ENCODE measurements around the gene DEPDC1B. TPM values are rescaled to one million over a fixed set of nuclear protein-coding genes. Genes with fewer than 3 reads are reported as not detected.
"Not testable (repeated sequence)": the region's sequence is repeated elsewhere in the genome, so short reads cannot be mapped to it uniquely, and the experiment has no call there.

Gene DEPDC1B
- total and polyA plus RNA-seq, 4 experiments from 2014 or later: 0.14 to 0.70 (median 0.21) TPM

DNA sequence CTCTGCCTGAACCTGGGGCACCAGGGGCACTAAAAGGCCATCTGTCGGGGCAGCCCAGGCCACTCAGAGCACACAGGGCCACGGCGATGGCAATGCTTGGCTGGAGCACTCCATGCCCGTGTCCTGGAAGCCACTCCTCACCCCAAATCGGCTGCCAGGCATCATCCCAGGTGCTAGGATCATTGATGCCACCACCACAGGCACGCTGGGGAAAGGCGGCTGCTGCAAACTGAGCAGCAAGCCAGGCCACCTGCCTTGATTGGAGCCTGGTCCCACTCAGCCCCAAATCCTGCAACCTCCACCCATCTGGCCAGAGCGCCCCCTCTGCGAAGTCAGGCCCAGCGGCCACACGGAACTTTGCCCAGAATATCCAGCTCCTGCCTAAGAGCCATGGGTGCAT lies 67.8 kb downstream of the DEPDC1B start:
- Mint-ChIP-seq H3K36me3 (no peaks in the 10 kb centered on the region), H3K27ac (no peak overlapping the region), H3K9me3 (no peaks in the 10 kb centered on the region), H3K4me3 (no peak overlapping the region), H3K4me1 (no peaks in the 10 kb centered on the region), H3K27me3 (no peaks in the 10 kb centered on the region)
- H3K27ac ChIP-seq (ENCODE audit: low read depth, low read length): no peak overlapping the region
- H3K4me3 ChIP-seq (ENCODE audit: low read length in 2 of 2): no peak overlapping the region
- no peaks in the 10 kb centered on the region for H3K27me3 ChIP-seq (ENCODE audit: insufficient read depth, low read length)
- intact Hi-C loops (cut with micrococcal nuclease): no loop called here
- ChIA-PET POLR2A (ENCODE audit: partially characterized antibody) (no interaction called here), CTCF (ENCODE audit: partially characterized antibody) (no interaction called here)
- no peaks in the 10 kb centered on the region for H3K9me3 ChIP-seq (ENCODE audit: control insufficient read depth in 1 of 2, low read length in 2 of 2)
- H3K36me3 ChIP-seq (ENCODE audit: insufficient read depth, low read length): no peaks in the 10 kb centered on the region
- DNase-seq: no peak
- H3K4me1 ChIP-seq (ENCODE audit: insufficient read depth, low read length): no peaks in the 10 kb centered on the region

DNA sequence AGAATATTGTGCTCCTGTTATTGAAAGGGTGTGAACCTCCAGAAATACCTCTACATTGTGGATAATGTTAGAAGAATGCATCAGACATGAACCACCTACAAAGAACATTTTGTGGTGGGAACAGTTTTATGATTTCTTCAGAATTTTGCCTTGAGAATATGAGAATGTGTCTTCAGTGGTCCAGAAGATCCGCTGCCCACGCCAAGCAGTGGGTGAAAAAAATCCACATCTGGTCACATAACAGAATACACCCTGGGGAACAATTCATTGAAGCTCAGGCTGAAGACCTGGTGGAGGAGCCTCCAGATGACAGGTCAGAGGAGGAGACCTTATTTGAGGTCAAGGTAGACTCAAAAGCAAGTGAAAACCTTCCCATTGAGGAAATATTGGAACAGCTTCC lies 69.1 kb downstream of the DEPDC1B start:
- CTCF ChIA-PET (ENCODE audit: partially characterized antibody): no interaction called here
- intact Hi-C loops (cut with micrococcal nuclease): no loop called here
- Mint-ChIP-seq H3K9me3 (no peaks in the 10 kb centered on the region), H3K27ac (no peak overlapping the region), H3K4me3 (no peak overlapping the region), H3K27me3 (no peaks in the 10 kb centered on the region), H3K36me3 (no peaks in the 10 kb centered on the region), H3K4me1 (no peaks in the 10 kb centered on the region)
- no peaks in the 10 kb centered on the region for H3K9me3 ChIP-seq (ENCODE audit: control insufficient read depth in 1 of 2, low read length in 2 of 2)
- H3K27ac ChIP-seq (ENCODE audit: low read depth, low read length): no peak overlapping the region
- no peaks in the 10 kb centered on the region for H3K36me3 ChIP-seq (ENCODE audit: insufficient read depth, low read length)
- no peaks in the 10 kb centered on the region for H3K4me1 ChIP-seq (ENCODE audit: insufficient read depth, low read length)
- POLR2A ChIA-PET (ENCODE audit: partially characterized antibody): no interaction called here
- no peaks in the 10 kb centered on the region for H3K27me3 ChIP-seq (ENCODE audit: insufficient read depth, low read length)
- DNase-seq: no peak
- no peak overlapping the region for H3K4me3 ChIP-seq (ENCODE audit: low read length in 2 of 2)

DNA sequence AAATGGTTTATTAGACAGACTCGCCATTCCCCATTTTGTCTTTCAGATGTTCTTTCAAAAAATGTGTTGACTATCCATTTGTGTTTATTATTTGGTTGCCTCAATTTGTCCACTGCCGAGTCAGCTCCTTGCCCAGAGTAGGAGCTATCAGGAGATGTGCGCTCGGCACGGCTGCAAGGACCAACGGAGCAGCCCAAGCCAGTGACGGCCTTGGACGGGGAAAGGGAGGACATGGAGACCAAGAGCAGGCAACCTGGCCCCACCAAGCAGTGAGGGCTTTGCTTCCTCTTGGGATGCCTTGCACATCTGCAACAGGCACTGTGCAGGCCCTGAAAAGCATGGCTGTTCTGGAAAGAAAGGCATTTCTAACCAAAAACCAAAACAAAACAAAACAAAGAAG lies 69.8 kb downstream of the DEPDC1B start:
- no peak overlapping the region for H3K4me3 Mint-ChIP-seq
- H3K27me3 ChIP-seq (ENCODE audit: insufficient read depth, low read length): no peaks in the 10 kb centered on the region
- no peaks in the 10 kb centered on the region for H3K36me3 ChIP-seq (ENCODE audit: insufficient read depth, low read length)
- DNase-seq: no peak
- intact Hi-C loops (cut with micrococcal nuclease): no loop called here
- no peaks in the 10 kb centered on the region for H3K4me1 Mint-ChIP-seq
- H3K36me3 Mint-ChIP-seq: no peaks in the 10 kb centered on the region
- no peak overlapping the region for H3K27ac Mint-ChIP-seq
- H3K27me3 Mint-ChIP-seq: no peaks in the 10 kb centered on the region
- peaks cover 0 to 2% (median 0%) of the 10 kb centered on the region in 8 donors for H3K9me3 Mint-ChIP-seq
- H3K4me3 ChIP-seq (ENCODE audit: low read length in 2 of 2): no peak overlapping the region
- H3K4me1 ChIP-seq (ENCODE audit: insufficient read depth, low read length): no peaks in the 10 kb centered on the region
- no peak overlapping the region for H3K27ac ChIP-seq (ENCODE audit: low read depth, low read length)
- POLR2A ChIA-PET (ENCODE audit: partially characterized antibody): no interaction called here
- CTCF ChIA-PET (ENCODE audit: partially characterized antibody): no interaction called here
- no peaks in the 10 kb centered on the region for H3K9me3 ChIP-seq (ENCODE audit: control insufficient read depth in 1 of 2, low read length in 2 of 2)

DNA sequence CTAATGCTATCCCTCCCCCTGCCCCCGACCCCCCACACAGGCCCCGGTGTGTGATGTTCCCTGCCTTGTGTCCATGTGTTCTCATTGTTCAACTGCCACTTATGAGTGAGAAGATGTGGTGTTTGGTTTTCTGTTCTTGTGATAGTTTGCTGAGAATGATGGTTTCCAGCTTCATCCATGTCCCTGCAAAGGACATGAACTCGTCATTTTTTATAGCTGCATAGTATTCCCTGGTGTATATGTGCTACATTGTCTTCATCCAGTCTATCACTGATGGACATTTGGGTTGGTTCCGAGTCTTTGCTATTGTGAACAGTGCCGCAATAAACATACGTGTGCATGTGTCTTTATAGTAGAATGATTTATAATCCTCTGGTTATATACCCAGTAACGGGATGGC lies 75.1 kb downstream of the DEPDC1B start:
- H3K27me3 Mint-ChIP-seq; H3K4me3 Mint-ChIP-seq; H3K4me3 ChIP-seq (ENCODE audit: low read length in 2 of 2); H3K36me3 Mint-ChIP-seq; intact Hi-C loops (cut with micrococcal nuclease); H3K36me3 ChIP-seq (ENCODE audit: insufficient read depth, low read length); H3K9me3 Mint-ChIP-seq; H3K27me3 ChIP-seq (ENCODE audit: insufficient read depth, low read length); H3K27ac ChIP-seq (ENCODE audit: low read depth, low read length); CTCF ChIA-PET (ENCODE audit: partially characterized antibody); DNase-seq; H3K9me3 ChIP-seq (ENCODE audit: control insufficient read depth in 1 of 2, low read length in 2 of 2); POLR2A ChIA-PET (ENCODE audit: partially characterized antibody); H3K4me1 Mint-ChIP-seq; H3K4me1 ChIP-seq (ENCODE audit: insufficient read depth, low read length): not testable (repeated sequence)
- H3K27ac Mint-ChIP-seq: peak overlapping the region in 1 of 7 donors; percentile 20

DNA sequence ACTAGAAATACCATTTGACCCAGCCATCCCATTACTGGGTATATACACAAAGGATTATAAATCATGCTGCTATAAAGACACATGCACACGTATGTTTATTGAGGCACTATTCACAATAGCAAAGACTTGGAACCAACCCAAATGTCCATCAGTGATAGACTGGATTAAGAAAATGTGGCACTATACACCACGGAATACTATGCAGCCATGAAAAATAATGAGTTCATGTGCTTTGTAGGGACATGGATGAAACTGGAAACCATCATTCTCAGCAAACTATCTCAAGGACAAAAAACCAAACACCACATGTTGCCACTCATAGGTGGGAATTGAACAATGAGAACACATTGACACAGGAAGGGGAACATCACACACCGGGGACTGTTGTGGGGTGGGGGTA lies 79.2 kb downstream of the DEPDC1B start:
- DNase-seq; POLR2A ChIA-PET (ENCODE audit: partially characterized antibody); H3K27ac ChIP-seq (ENCODE audit: low read depth, low read length); H3K4me1 ChIP-seq (ENCODE audit: insufficient read depth, low read length); H3K9me3 ChIP-seq (ENCODE audit: control insufficient read depth in 1 of 2, low read length in 2 of 2); H3K36me3 ChIP-seq (ENCODE audit: insufficient read depth, low read length); intact Hi-C loops (cut with micrococcal nuclease); H3K4me3 Mint-ChIP-seq; H3K27me3 Mint-ChIP-seq; H3K4me1 Mint-ChIP-seq; H3K27me3 ChIP-seq (ENCODE audit: insufficient read depth, low read length); H3K36me3 Mint-ChIP-seq; H3K4me3 ChIP-seq (ENCODE audit: low read length in 2 of 2); H3K9me3 Mint-ChIP-seq; CTCF ChIA-PET (ENCODE audit: partially characterized antibody); H3K27ac Mint-ChIP-seq: not testable (repeated sequence)

DNA sequence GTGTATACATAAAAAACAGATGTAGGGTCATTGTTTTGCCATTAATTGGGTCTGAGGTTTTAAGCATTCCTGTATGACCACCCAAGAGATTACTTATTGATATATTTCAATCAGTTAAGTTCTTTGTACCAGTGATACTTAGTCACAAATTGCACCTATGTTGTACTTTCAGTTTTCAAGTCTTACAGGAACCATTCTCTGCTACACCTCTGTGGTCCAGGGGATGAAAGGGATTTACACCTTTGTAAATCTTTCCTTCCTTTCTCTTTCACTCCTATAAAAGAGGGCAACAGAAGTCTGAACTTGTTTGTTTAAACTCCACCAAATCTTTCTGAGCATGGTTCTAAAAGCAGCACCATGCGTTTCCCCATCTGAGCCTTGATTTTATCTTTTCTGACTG lies 86.1 kb downstream of the DEPDC1B start:
- Histone ChIP-seq H3K27me3 (ENCODE audit: insufficient read depth, low read length) (no peaks in the 10 kb centered on the region), H3K4me1 (ENCODE audit: insufficient read depth, low read length) (no peaks in the 10 kb centered on the region), H3K9me3 (ENCODE audit: control insufficient read depth in 1 of 2, low read length in 2 of 2) (no peaks in the 10 kb centered on the region), H3K4me3 (ENCODE audit: low read length in 2 of 2) (no peak overlapping the region), H3K36me3 (ENCODE audit: insufficient read depth, low read length) (no peaks in the 10 kb centered on the region), H3K27ac (ENCODE audit: low read depth, low read length) (no peak overlapping the region)
- ChIA-PET POLR2A (ENCODE audit: partially characterized antibody) (no interaction called here), CTCF (ENCODE audit: partially characterized antibody) (no interaction called here)
- no peak for DNase-seq
- Mint-ChIP-seq H3K4me1 (peaks cover 5 to 13% (median 8%) of the 10 kb centered on the region in 4 donors), H3K27ac (peak overlapping the region in 2 of 7 donors; percentile 32 to 61), H3K9me3 (peaks cover 0 to 4% (median 0%) of the 10 kb centered on the region in 8 donors), H3K27me3 (no peaks in the 10 kb centered on the region), H3K36me3 (no peaks in the 10 kb centered on the region), H3K4me3 (peak overlapping the region in 1 of 8 donors; percentile 11)
- intact Hi-C loops (cut with micrococcal nuclease): no loop called here

DNA sequence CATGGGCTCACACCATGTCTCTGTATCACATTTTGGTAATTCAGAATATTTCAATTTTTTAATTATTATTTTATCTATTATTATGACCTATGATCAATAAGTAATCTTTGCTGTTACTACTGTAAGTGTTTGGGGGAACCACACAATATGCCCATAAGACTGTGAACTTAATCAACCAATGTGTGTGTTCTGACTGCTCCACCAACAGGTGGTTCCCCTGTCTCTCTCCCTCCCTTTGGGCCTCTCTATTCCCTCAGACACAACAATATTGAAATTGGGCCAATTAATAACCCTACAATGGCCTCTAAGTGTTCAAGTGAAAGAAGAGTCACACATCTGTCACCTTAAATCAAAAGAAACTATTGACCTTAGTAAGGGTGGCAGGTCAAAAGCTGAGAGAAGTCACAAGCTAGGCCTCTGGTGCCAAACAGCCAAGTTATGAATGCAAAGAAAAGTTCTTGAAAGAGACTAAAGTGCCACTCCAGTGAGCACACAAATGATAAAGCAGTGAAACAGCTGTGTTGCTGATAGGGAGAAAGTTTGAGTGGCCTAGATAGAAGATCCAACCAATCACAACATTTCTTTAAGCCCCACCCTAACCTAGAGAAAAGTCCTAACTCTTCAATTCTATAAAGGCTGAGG lies 88.7 kb downstream of the DEPDC1B start:
- DNase-seq: no peak
- Mint-ChIP-seq H3K4me3 (no peak overlapping the region), H3K36me3 (no peaks in the 10 kb centered on the region), H3K4me1 (peaks cover 5 to 13% (median 8%) of the 10 kb centered on the region in 4 donors), H3K27ac (peak overlapping the region in 1 of 7 donors; percentile 53), H3K27me3 (no peaks in the 10 kb centered on the region), H3K9me3 (peaks cover 0 to 2% (median 0%) of the 10 kb centered on the region in 8 donors)
- H3K4me1 ChIP-seq (ENCODE audit: insufficient read depth, low read length): no peaks in the 10 kb centered on the region
- H3K27me3 ChIP-seq (ENCODE audit: insufficient read depth, low read length): no peaks in the 10 kb centered on the region
- ChIA-PET CTCF (ENCODE audit: partially characterized antibody) (no interaction called here), POLR2A (ENCODE audit: partially characterized antibody) (no interaction called here)
- intact Hi-C loops (cut with micrococcal nuclease): no loop called here
- H3K27ac ChIP-seq (ENCODE audit: low read depth, low read length): no peak overlapping the region
- no peaks in the 10 kb centered on the region for H3K36me3 ChIP-seq (ENCODE audit: insufficient read depth, low read length)
- no peak overlapping the region for H3K4me3 ChIP-seq (ENCODE audit: low read length in 2 of 2)
- H3K9me3 ChIP-seq (ENCODE audit: control insufficient read depth in 1 of 2, low read length in 2 of 2): no peaks in the 10 kb centered on the region

DNA sequence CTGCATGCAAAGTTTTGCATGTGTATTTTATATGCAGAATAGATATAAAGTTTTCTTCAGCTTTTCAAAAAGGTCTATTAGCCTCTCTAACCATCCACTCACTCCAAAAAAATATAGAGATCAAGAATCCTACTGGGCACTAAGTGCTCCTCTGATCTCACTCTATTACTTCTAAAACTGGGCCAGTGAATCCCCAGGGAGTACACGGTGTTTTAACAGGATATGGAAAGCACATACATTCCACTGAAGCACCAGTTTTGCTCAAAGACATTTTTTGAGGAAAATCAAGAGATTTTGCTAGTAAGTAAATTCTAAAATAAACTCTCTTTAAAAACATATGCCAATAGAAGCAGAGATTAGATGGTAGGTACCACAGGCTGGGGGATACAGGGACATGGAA lies 95.2 kb downstream of the DEPDC1B start:
- no peaks in the 10 kb centered on the region for H3K4me1 Mint-ChIP-seq
- Histone ChIP-seq H3K4me3 (ENCODE audit: low read length in 2 of 2) (no peak overlapping the region), H3K36me3 (ENCODE audit: insufficient read depth, low read length) (no peaks in the 10 kb centered on the region), H3K27ac (ENCODE audit: low read depth, low read length) (no peak overlapping the region), H3K4me1 (ENCODE audit: insufficient read depth, low read length) (no peaks in the 10 kb centered on the region), H3K27me3 (ENCODE audit: insufficient read depth, low read length) (no peaks in the 10 kb centered on the region), H3K9me3 (ENCODE audit: control insufficient read depth in 1 of 2, low read length in 2 of 2) (no peaks in the 10 kb centered on the region)
- H3K27ac Mint-ChIP-seq: no peak overlapping the region
- POLR2A ChIA-PET (ENCODE audit: partially characterized antibody): no interaction called here
- intact Hi-C loops (cut with micrococcal nuclease): no loop called here
- H3K36me3 Mint-ChIP-seq: no peaks in the 10 kb centered on the region
- DNase-seq: no peak
- no peak overlapping the region for H3K4me3 Mint-ChIP-seq
- no peaks in the 10 kb centered on the region for H3K27me3 Mint-ChIP-seq
- no peaks in the 10 kb centered on the region for H3K9me3 Mint-ChIP-seq
- CTCF ChIA-PET (ENCODE audit: partially characterized antibody): no interaction called here

Measured in CD4-positive, alpha-beta memory T cell (primary cell).